AG04450 (cell line): ENCODE data around the gene SCN1A. TPM values are rescaled to one million over a fixed set of nuclear protein-coding genes. Genes with fewer than 3 reads are reported as not detected.
"Not testable (repeated sequence)": the region's sequence is repeated elsewhere in the genome, so short reads cannot be mapped to it uniquely, and the experiment has no call there.

Source experiments
- CTCF ChIA-PET: fragments of 300-600, 350-600 bp; formaldehyde crosslinking; extraction: SDS; loops from one replicate; lab custom pipeline; 2022; ENCODE audit warnings: antibody characterized with exemption, inconsistent platforms; lab: Charles Lee
- POLR2A ChIA-PET: fragments of 350-600 bp; formaldehyde crosslinking; extraction: SDS; loops from one replicate; lab custom pipeline; 2021; ENCODE audit warnings: antibody characterized with exemption, inconsistent platforms; lab: Yijun Ruan, JAX
- DNase-seq: peaks from one replicate; pipeline ENCODE4 v3.0.0-alpha.2; 2011; ENCODE audit warnings: low read depth, low spot score
- H3K27ac ChIP-seq: one replicate; pipeline ENCODE4 v1.5.1; 2012; ENCODE audit warnings: low read depth, low read length, control low read depth
- H3K27me3 ChIP-seq: one replicate; pipeline ENCODE4 v1.6.0; 2012; ENCODE audit warnings: low read length; ENCODE audit not compliant: control insufficient read depth, insufficient read depth
- H3K4me3 ChIP-seq: 2 replicates; pipeline ENCODE4 v1.5.1; 2011; ENCODE audit warnings: mild to moderate bottlenecking, low read depth, low read length, control low read depth
- H3K9me3 ChIP-seq: 2 replicates; pipeline ENCODE4 v1.5.1; 2012; ENCODE audit warnings: low read length; ENCODE audit not compliant: control insufficient read depth, insufficient read depth
- CTCF ChIP-seq: IDR thresholded peaks from 2 replicates; pipeline ENCODE4 v1.5.1; 2011; ENCODE audit warnings: low read depth, low read length, control low read depth, inconsistent platforms
- polyA plus RNA-seq: library from polyadenylated mRNA; depleted of rRNA; stranded (reverse); fragments of >200 nt; gene quantifications from 2 replicates; pipeline ENCODE4 v1.2.3, GENCODE V29; 2011

The SCN1A gene
- polyA plus RNA-seq, 1 experiment, result not detected

DNA sequence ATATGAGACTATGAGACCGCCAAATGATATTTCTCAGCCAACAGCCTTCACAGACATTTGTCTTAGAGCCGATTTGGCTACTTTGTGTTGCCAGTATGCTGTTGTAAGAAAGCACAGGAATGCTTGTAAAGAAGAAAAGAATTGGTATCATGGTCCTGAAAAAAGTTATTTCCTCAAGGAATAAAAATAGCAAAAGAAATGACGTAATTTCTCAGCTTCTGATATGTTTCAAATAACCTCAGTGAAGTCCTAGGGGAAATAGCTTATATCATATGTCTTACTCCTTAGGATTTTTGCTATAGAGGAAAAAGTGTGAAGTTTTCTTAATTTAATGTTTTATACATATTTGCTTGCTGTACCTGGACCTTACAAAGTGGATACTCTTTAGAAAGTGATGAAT is 23.0 kb downstream of the SCN1A start:
- DNase-seq, result no peak

GRCh38 chr2:166104084-166104483 is 23.7 kb downstream of the SCN1A start:
- ChIA-PET CTCF (interaction anchor here (1.1 kb wide), 1 partner anchor 149 kb away, joined by 3 read pairs; no protein-coding TSS in a partner anchor), POLR2A (no interaction called here)
- H3K4me3 ChIP-seq, result no peak overlapping the region
- no peak overlapping the region for H3K27ac ChIP-seq
- DNase-seq, result no peak
- TF ChIP-seq CTCF, result no peak
- no peaks in the 10 kb centered on the region for H3K27me3 ChIP-seq
- no peaks in the 10 kb centered on the region; the same call in 1 of the 2 replicates for H3K9me3 ChIP-seq

More for the DNA sequence above, 23.0 kb downstream of the SCN1A start:
- H3K9me3 ChIP-seq, result no peaks in the 10 kb centered on the region; the same call in 1 of the 2 replicates
- ChIA-PET POLR2A (no interaction called here), CTCF (no interaction called here)
- H3K27ac ChIP-seq, result no peak overlapping the region
- no peak overlapping the region for H3K4me3 ChIP-seq
- H3K27me3 ChIP-seq, result no peaks in the 10 kb centered on the region
- TF ChIP-seq CTCF, result no peak

DNA sequence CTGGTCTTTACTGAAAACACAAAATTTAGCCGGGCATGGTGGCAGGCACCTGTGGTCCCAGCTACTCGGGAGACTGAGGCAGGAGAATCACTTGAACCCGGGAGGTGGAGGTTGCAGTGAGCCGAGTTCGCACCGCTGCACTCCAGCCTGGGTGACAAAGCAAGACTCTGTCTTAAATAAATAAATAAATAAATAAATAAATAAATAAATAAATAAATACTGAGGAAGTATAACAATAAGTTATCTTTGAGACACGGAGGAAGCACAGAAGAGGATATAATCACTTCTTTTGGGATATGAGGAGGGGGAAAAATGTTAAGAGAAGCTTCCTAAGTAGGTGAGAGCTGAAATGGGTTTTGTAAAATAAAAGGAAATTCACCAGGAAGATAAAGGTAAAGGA is 24.5 kb downstream of the SCN1A start:
- CTCF ChIA-PET, result interaction anchor here (1.1 to 1.5 kb wide), 2 partner anchors 25 to 148 kb away, joined by 3 to 12 read pairs; partner anchors contain the start of gene SCN1A
- POLR2A ChIA-PET, H3K27me3 ChIP-seq, H3K4me3 ChIP-seq, H3K27ac ChIP-seq, DNase-seq, H3K9me3 ChIP-seq: not testable (repeated sequence)

- Histone ChIP-seq H3K4me3 (no peak overlapping the region), H3K27me3 (no peaks in the 10 kb centered on the region), H3K9me3 (no peaks in the 10 kb centered on the region), H3K27ac (no peak overlapping the region)
- CTCF ChIA-PET, result interaction anchor here (1.7 to 2.2 kb wide), 2 partner anchors 13 to 37 kb away, joined by 5 to 11 read pairs; no protein-coding TSS in a partner anchor
- POLR2A ChIA-PET, result no interaction called here
- TF ChIP-seq CTCF, result no peak
- no peak for DNase-seq
Observed at GRCh38 chr2:166094325-166094724, 33.5 kb downstream of the SCN1A start.

- ChIA-PET POLR2A (no interaction called here), CTCF (interaction anchor here (1.2 to 2.2 kb wide), 3 partner anchors 35 to 139 kb away, joined by 7 to 11 read pairs (median 8); partner anchors contain the start of genes SCN1A and TTC21B)
- no peak overlapping the region for H3K4me3 ChIP-seq
- peak overlapping the region; percentile 47 for H3K27ac ChIP-seq
- no peaks in the 10 kb centered on the region for H3K27me3 ChIP-seq
- peak; percentile 53 for DNase-seq
- no peak for TF ChIP-seq CTCF
- H3K9me3 ChIP-seq, result no peaks in the 10 kb centered on the region
Observed at GRCh38 chr2:166092889-166093288, 34.9 kb downstream of the SCN1A start.
